NCI-H460 (cell line): ENCODE results near the gene CLPTM1L. TPM values are rescaled to one million over a fixed set of nuclear protein-coding genes. Genes with fewer than 3 reads are reported as not detected.
A peak's percentile ranks its signal among the peaks of the same experiment; 100 is the strongest.
"Not testable (repeated sequence)": the region's sequence is repeated elsewhere in the genome, so short reads cannot be mapped to it uniquely, and the experiment has no call there.

Source experiments
- DNase-seq: peaks from one replicate; pipeline ENCODE4 v3.0.0-alpha.2; 2016; ENCODE audit warnings: low read depth; ENCODE audit errors: extremely low read depth
- total RNA-seq: library from RNA; depleted of rRNA; stranded (reverse); fragments of >200 nt; shearing (Covaris generic); gene quantifications from 2 replicates; pipeline ENCODE4 v1.2.3, GENCODE V29; 2014

CLPTM1L gene
- total RNA-seq, 1 experiment from 2014 or later: 255 TPM

- no peak for DNase-seq
These were observed 36.7 kb upstream of the CLPTM1L start for GRCh38 chr5:1381370-1382247.

GRCh38 chr5:1380910-1381309 is 36.0 kb upstream of the CLPTM1L start:
- no peak for DNase-seq

DNA sequence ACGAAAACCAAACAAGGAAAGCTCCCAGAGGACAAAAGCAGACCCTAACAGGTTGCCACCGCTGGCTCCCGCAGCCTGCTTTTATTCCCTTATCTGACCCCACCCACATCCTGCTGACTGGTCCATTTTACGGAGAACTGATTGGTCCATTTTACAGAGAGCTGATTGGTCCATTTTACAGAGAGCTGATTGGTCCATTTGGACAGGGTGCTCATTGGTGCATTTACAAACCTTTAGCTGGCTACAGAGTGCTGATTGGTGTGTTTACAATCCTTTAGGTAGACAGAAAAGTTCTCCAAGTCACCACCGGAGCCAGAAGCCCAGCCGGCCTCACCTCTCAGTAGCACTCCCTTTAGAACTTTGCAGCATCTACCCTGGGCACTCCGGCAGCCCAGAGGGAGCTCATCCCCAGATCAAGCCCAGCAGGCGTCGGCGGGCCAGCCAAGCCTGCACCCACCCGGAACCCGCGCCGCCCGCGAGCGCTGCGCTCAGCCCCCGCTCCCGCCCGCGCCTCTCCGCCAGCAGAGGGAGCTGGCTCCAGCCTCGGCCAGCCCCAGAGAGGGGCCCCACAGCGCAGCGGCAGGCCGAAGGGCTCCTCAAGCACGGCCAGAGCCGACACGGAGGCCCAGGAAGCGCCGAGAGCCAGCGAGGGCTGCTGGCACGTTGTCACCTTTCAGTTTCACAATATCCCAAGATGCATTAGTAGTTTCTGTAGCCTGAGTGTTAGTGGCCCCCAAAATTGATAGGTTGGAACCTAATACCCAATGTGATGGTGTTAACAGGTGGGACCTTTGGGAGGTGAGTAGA is 35.3 kb upstream of the CLPTM1L start:
- peak; percentile 36 for DNase-seq

- no peak for DNase-seq
These were observed 34.2 kb upstream of the CLPTM1L start for GRCh38 chr5:1378866-1379659.

DNA sequence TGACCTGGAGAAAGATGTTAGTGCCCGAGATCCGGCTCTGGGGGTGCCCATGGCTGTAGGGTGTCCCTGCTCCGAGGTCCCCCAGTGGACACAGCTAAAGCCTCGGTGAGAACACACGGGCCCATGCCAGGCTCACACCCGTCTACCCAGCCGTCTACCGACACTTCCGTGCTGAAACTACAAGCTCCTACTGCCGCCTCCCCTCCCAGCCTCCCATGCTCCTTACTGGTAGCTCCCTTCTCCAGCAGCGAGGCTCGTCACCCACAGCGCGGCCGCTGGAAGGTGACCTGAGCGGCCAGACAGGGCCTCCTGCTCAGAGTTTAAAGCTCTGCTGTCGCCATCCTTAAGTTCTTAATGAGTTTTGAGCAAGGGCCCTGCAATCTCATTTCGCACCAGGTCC is 33.2 kb upstream of the CLPTM1L start:
- DNase-seq: no peak

DNA sequence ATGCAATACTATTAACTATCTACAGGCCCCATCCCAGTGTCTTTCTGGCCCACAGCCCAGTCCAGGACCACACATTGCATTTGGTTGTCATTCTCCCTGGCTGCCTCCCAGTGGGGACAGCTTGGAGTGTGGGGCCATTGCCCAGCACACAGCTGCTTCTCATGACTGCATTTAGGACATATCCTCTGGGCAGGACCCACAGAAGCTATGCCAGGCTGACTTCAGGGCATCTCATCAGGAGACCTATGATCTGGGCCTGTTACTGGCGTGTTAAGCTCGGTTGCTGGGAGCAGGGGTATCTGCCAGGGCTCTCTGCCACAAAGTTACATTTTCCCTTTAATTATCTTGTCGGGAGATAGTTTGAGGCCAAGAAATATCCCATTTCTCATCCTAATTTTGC is 32.1 kb upstream of the CLPTM1L start:
- DNase-seq: no peak

DNA sequence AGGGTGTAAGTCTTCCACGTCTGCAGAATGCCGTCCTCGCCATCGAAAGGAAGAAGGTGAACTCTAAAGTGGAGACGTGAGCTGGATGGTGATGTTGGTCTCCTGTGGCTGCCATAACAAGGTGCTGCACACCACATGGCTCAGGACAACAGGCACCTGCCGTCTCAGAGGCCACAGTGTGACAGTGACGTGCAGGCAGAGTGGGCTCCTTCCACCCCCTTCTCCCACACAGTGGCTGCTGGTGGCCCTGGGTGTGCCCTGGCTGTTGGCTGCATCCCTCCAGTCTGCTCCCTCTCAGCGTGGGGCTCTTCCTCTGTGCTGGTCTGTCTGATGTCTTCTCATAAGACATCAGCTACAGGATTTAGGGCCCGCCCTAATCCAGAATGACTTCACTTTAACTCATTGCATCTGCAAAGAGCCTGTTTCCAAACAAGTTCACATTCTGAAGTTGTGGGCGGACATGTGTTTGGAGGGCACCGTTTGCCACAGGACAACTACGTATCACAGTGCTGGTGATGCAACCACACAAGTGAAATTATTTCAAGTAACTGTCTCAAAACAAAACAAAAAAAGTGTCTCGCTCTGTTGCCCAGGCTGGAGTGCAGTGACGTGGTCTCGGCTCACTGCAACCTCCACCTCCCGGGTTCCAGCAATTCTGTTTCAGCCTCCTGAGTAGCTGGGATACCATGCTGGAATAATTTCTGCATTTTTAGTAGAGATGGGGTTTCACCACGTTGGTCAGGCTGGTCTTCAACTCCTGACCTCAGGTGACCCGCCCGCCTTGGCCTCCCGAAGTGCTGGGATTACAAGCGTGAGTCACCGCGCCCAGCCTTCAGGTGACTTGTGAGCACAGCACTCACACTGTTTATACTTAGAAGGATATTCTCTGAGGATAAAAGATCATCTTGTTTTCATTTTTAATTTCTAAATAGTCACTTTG is 31.2 kb upstream of the CLPTM1L start:
- DNase-seq: no peak

- DNase-seq: no peak
These were observed 29.8 kb upstream of the CLPTM1L start for GRCh38 chr5:1374679-1375055.

- DNase-seq: no peak
These were observed 29.3 kb upstream of the CLPTM1L start for GRCh38 chr5:1374030-1374678.

DNA sequence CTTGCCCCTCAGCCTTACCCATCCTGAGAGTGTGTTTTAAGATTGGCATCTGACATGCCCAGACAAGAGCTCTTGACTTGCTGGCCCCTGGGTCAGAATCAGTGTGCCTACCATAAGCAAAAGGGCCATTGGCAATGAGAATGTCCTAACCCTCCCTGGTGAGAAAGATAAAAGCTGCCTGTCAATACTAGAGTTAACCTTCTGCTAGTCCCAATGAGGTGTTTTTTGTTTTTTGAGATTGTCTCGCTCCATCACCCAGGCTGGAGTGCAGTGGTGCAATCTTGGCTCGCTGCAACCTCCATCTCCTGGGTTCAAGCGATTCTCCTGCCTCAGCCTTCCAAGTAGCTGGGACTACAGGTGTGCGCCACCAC is 27.1 kb upstream of the CLPTM1L start:
- DNase-seq: not testable (repeated sequence)

GRCh38 chr5:1371218-1371971 is 26.5 kb upstream of the CLPTM1L start:
- DNase-seq: no peak

DNA sequence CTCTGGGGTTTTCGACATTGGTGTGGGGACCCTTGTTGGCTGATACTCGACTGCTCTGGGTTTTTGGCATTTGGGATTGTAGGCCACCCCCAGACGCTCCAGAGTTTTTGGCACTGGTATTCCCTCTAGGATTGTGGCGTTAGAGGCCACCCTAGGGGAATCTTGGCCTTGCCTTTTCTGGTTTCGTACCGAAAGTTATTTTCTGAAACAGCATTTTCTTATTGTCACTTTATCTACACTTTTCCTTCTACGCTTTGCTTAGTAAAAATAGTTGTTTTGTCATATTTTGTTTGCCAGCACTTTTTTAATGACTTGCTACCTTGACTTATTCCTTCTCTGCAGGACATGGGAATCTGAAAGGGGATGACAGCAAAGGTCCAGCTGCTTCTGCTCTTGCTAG is 25.1 kb upstream of the CLPTM1L start:
- no peak for DNase-seq

DNA sequence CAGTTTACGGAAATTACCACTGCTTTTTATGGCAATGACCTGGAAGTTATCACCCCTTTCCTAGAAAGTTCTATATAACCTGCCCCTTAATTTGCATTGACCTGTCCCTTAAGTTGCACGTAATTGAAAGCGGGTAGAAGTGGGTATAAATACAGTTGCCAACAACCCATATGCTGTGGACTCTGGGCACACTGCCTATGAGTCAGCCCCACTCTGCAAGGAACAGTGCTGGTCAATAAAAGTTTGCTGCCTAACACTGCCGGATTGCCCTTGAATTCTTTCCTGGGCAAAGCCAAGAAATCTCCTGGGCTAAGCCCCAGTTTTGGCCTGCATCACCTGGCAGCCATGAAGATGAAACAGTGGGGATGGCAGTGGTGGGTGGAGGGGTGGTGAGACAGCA is 23.9 kb upstream of the CLPTM1L start:
- no peak for DNase-seq

GRCh38 chr5:1368236-1368635 is 23.3 kb upstream of the CLPTM1L start:
- no peak for DNase-seq

- DNase-seq: no peak
These were observed 22.2 kb upstream of the CLPTM1L start for GRCh38 chr5:1367149-1367548.

GRCh38 chr5:1366514-1366913 is 21.6 kb upstream of the CLPTM1L start:
- DNase-seq: no peak

GRCh38 chr5:1364211-1364610 is 19.3 kb upstream of the CLPTM1L start:
- no peak for DNase-seq

GRCh38 chr5:1363581-1363980 is 18.7 kb upstream of the CLPTM1L start:
- DNase-seq: no peak

DNA sequence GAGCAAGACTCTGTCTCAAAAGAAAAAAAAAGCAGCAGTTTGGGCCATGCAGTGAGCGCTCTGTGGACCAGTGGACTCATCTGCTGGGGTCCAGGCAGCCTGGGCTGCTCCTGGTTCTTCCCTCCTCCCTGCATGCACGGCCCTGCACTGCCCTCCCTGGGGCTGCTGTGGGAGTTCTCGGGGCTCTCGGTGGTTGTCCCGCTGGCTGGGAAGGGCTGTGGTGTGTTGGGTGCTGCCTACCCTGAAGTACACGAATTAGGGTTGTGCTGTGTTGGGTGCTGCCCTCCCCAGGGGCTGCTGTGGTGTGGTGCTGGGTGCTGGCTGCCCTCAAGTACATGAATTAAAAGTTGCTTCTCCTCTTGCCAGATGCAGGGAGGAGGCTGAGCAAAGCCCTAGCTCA is 18.3 kb upstream of the CLPTM1L start:
- DNase-seq: no peak
